ENCODE data around the gene PRKAR2B. TPM values are rescaled to one million over a fixed set of nuclear protein-coding genes. Genes with fewer than 3 reads are reported as not detected.
A peak's percentile ranks its signal among the peaks of the same experiment; 100 is the strongest.
"Not testable (repeated sequence)": the region's sequence is repeated elsewhere in the genome, so short reads cannot be mapped to it uniquely, and the experiment has no call there.

Gene PRKAR2B
- total RNA-seq, 2 experiments from 2014 or later, result 1.1 to 1.3 TPM

DNA sequence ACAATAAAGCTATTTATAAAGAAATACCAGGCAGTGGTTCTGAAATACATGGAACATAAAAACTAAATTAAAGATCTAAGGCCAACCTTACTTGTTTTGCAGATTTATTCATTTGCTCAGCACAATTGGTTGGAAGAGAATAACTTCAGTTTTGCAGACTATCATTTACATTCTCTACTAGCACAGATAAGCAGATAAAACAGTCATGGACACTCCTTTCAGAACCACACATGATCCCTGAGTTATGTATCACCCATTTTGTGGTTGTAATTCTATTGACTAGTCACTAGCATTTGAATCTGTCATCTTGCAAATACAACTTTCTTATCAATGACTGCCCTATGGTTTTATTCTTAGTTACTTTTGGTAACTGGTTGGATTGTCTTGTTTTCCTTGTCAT, 45.1 kb downstream of the PRKAR2B start:
- H3K27ac Mint-ChIP-seq, result no peak overlapping the region
- DNase-seq (no peak), ATAC-seq (no peak)
- no peaks in the 10 kb centered on the region for H3K4me1 Mint-ChIP-seq
- CTCF ChIA-PET, result no interaction called here
- H3K9me3 Mint-ChIP-seq (ENCODE audit: low read depth), result no peaks in the 10 kb centered on the region
- peaks cover 3% of the 10 kb centered on the region for H3K27me3 Mint-ChIP-seq
- no peak overlapping the region for H3K4me3 Mint-ChIP-seq
- no peaks in the 10 kb centered on the region for H3K36me3 Mint-ChIP-seq

GRCh38 chr7:107090457-107090856, 46.0 kb downstream of the PRKAR2B start:
- Mint-ChIP-seq H3K36me3 (no peaks in the 10 kb centered on the region), H3K27ac (no peak overlapping the region), H3K9me3 (ENCODE audit: low read depth) (no peaks in the 10 kb centered on the region), H3K4me3 (no peak overlapping the region), H3K27me3 (peaks cover 3% of the 10 kb centered on the region), H3K4me1 (no peaks in the 10 kb centered on the region)
- DNase-seq (no peak), ATAC-seq (no peak)
- CTCF ChIA-PET, result interaction anchor here (0.7 kb wide), 1 partner anchor 36 kb away, joined by 4 read pairs; no protein-coding TSS in a partner anchor

DNA sequence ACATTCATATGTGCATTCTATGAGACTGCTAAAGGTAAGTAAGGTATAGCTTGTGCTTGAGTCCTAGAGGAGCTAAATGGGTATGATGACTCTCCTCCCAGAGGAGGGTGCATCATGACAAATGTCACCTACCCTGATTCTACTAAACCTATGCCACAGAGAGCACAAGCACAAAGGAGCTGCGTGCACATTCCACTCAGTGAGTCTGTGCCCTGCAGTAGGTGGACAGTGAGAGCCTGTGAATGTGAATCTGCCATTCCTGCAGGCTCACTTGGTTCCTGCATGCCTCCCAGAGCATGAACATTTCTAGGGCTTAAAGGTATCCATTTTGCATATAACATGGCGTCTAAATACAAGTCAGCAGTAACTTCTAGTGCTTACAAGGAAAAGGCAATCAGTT, 46.8 kb downstream of the PRKAR2B start:
- Mint-ChIP-seq H3K9me3 (ENCODE audit: low read depth) (no peaks in the 10 kb centered on the region), H3K4me1 (no peaks in the 10 kb centered on the region), H3K36me3 (no peaks in the 10 kb centered on the region), H3K4me3 (no peak overlapping the region), H3K27me3 (peaks cover 7% of the 10 kb centered on the region), H3K27ac (no peak overlapping the region)
- CTCF ChIA-PET, result no interaction called here
- ATAC-seq, result no peak
- DNase-seq, result no peak

DNA sequence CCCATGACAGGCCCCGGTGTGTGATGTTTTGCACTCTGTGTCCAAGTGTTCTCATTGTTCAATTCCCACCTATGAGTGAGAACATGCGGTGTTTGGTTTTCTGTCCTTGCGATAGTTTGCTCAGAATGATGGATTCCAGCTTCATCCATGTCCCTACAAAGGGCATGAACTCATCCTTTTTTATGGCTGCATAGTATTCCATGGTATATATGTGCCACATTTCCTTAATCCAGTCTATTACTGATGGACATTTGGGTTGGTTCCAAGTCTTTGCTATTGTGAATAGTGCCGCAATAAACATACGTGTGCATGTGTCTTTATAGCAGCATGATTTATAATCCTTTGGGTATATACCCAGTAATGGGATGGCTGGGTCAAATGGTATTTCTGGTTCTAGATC, 49.2 kb downstream of the PRKAR2B start:
- H3K27me3 Mint-ChIP-seq, result peaks cover 20% of the 10 kb centered on the region

GRCh38 chr7:107099154-107099553, 54.6 kb downstream of the PRKAR2B start:
- not testable (repeated sequence) for H3K36me3 Mint-ChIP-seq

More for the DNA sequence above, 49.2 kb downstream of the PRKAR2B start:
- H3K9me3 Mint-ChIP-seq (ENCODE audit: low read depth); ATAC-seq; DNase-seq; H3K4me1 Mint-ChIP-seq; CTCF ChIA-PET; H3K36me3 Mint-ChIP-seq; H3K27ac Mint-ChIP-seq; H3K4me3 Mint-ChIP-seq: not testable (repeated sequence)

GRCh38 chr7:107100824-107101223, 56.3 kb downstream of the PRKAR2B start:
- no peak overlapping the region for H3K4me3 Mint-ChIP-seq
- peaks cover 4% of the 10 kb centered on the region for H3K9me3 Mint-ChIP-seq (ENCODE audit: low read depth)
- H3K4me1 Mint-ChIP-seq, result peaks cover 6% of the 10 kb centered on the region
- no peak overlapping the region for H3K27ac Mint-ChIP-seq
- ATAC-seq, result no peak
- no peaks in the 10 kb centered on the region for H3K36me3 Mint-ChIP-seq
- peaks cover 17% of the 10 kb centered on the region for H3K27me3 Mint-ChIP-seq
- no peak for DNase-seq
- CTCF ChIA-PET, result no interaction called here

More at GRCh38 chr7:107099154-107099553, 54.6 kb downstream of the PRKAR2B start:
- H3K27me3 Mint-ChIP-seq, result peaks cover 17% of the 10 kb centered on the region
- H3K4me3 Mint-ChIP-seq; CTCF ChIA-PET; DNase-seq; H3K9me3 Mint-ChIP-seq (ENCODE audit: low read depth); H3K27ac Mint-ChIP-seq; H3K4me1 Mint-ChIP-seq; ATAC-seq: not testable (repeated sequence)

DNA sequence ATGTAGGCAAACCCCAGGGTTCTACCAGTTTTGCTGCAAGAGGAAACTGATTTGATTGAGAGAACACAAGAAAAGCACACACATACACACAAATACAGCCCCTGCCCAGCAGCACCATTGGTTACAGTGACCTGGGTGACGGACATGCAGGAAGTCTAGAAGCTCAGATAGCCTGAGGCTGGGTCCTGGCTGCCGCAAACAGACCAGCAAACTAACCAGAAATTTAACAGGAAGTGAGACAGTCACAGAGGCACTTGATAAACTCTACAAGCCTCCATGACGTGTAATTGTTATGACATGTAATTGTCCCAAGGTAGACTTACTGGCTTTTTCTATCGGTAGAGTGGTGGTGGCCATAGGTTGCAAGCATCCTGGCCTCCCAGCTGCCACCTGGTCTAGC, 58.9 kb downstream of the PRKAR2B start:
- DNase-seq, result peak; percentile 59
- H3K4me3 Mint-ChIP-seq, result no peak overlapping the region

GRCh38 chr7:107104801-107105200, 60.3 kb downstream of the PRKAR2B start:
- peaks cover 6% of the 10 kb centered on the region for H3K4me1 Mint-ChIP-seq
- ATAC-seq (no peak), DNase-seq (no peak)
- H3K9me3 Mint-ChIP-seq (ENCODE audit: low read depth), result peaks cover 2% of the 10 kb centered on the region
- no peak overlapping the region for H3K27ac Mint-ChIP-seq
- H3K4me3 Mint-ChIP-seq, result no peak overlapping the region
- no peaks in the 10 kb centered on the region for H3K36me3 Mint-ChIP-seq
- H3K27me3 Mint-ChIP-seq, result peaks cover 3% of the 10 kb centered on the region
- CTCF ChIA-PET, result interaction anchor here (0.6 kb wide), 1 partner anchor 22 kb away, joined by 3 read pairs; no protein-coding TSS in a partner anchor

More for the DNA sequence above, 58.9 kb downstream of the PRKAR2B start:
- H3K9me3 Mint-ChIP-seq (ENCODE audit: low read depth), result peaks cover 4% of the 10 kb centered on the region
- H3K27me3 Mint-ChIP-seq, result peaks cover 3% of the 10 kb centered on the region
- ATAC-seq, result peak; percentile 76
- peak overlapping the region; percentile 83 for H3K27ac Mint-ChIP-seq
- H3K4me1 Mint-ChIP-seq, result peaks cover 6% of the 10 kb centered on the region
- H3K36me3 Mint-ChIP-seq, result no peaks in the 10 kb centered on the region
- CTCF ChIA-PET, result interaction anchor here (0.8 kb wide), 1 partner anchor 342 kb away, joined by 3 read pairs; no protein-coding TSS in a partner anchor

DNA sequence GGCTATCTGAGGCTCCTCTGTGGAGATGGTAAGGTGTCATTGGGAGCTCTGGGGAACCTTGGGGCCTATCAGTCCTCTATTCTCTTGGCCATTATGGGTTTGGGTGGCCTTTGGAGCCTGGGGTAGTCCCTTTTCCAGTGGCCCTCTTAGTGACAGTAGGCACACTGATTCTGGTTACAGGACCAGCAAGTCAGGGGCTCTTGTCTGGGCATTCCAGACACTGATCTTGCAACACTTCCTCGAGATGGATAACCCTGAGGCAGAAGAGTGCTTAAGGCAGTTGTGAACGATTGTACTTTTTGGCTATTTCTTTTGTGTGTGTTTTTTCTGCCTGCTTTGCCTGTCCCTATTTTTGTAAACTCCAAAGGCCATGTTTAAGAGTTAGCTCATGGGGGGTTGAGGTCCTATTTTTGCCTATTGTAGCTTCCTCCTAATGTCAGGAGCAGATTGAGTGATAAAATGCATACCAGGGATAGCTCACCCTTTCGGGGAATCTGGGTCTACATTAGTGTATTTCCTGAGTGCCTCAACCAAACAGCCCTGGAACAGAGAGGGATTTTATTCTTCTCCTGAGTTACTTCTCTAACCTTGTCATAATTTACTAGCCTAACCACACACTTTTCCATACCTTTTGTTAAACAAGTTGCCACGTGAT, 61.2 kb downstream of the PRKAR2B start:
- peaks cover 6% of the 10 kb centered on the region for H3K4me1 Mint-ChIP-seq
- H3K9me3 Mint-ChIP-seq (ENCODE audit: low read depth), result no peaks in the 10 kb centered on the region
- peaks cover 3% of the 10 kb centered on the region for H3K27me3 Mint-ChIP-seq
- no peak overlapping the region for H3K27ac Mint-ChIP-seq
- CTCF ChIA-PET, result interaction anchor here (0.6 kb wide), 1 partner anchor 61 kb away, joined by 3 read pairs; no protein-coding TSS in a partner anchor
- DNase-seq (no peak), ATAC-seq (no peak)
- H3K36me3 Mint-ChIP-seq, result no peaks in the 10 kb centered on the region
- H3K4me3 Mint-ChIP-seq, result no peak overlapping the region

DNA sequence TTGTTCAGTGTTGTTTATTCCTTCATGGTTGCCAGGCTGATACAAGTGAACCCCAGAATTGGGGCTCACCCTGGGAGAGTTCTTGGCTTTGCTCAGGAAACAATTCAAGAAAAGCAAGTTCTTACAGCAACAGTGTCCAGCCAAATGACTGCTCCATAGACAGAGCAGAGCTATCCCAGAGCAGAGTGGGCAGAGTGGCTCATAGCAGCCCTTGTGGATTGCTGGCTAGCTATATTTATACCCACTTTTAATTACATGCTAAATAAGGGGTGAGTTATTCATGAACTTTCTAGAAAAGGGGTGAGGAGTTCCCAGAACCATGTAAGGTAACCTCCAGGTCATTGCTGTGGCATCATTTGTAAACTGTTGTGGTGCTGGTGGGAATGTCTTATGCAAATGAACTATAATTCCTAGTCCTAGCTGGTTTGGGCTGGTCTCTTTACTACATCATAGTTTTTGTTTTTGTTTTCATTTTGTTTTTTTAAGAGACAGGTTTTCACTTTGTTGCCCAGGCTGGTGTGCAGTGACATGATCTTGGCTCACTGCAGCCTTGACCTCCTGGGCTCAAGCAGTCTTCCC, 64.4 kb downstream of the PRKAR2B start:
- H3K27ac Mint-ChIP-seq, result no peak overlapping the region
- no peaks in the 10 kb centered on the region for H3K9me3 Mint-ChIP-seq (ENCODE audit: low read depth)
- H3K27me3 Mint-ChIP-seq, result peaks cover 3% of the 10 kb centered on the region
- no peak overlapping the region for H3K4me3 Mint-ChIP-seq
- no peaks in the 10 kb centered on the region for H3K36me3 Mint-ChIP-seq
- no peaks in the 10 kb centered on the region for H3K4me1 Mint-ChIP-seq
- no peak for ATAC-seq
- no peak for DNase-seq
- CTCF ChIA-PET, result no interaction called here

- Mint-ChIP-seq H3K27me3 (peaks cover 3% of the 10 kb centered on the region), H3K9me3 (ENCODE audit: low read depth) (no peaks in the 10 kb centered on the region), H3K27ac (no peak overlapping the region), H3K4me1 (no peaks in the 10 kb centered on the region), H3K4me3 (no peak overlapping the region), H3K36me3 (no peaks in the 10 kb centered on the region)
- DNase-seq (no peak), ATAC-seq (no peak)
- CTCF ChIA-PET, result no interaction called here
These were observed 65.5 kb downstream of the PRKAR2B start for GRCh38 chr7:107109955-107110354.

GRCh38 chr7:107111196-107111595, 66.7 kb downstream of the PRKAR2B start:
- Mint-ChIP-seq H3K4me1 (no peaks in the 10 kb centered on the region), H3K36me3 (no peaks in the 10 kb centered on the region), H3K27me3 (peaks cover 8% of the 10 kb centered on the region), H3K4me3 (no peak overlapping the region), H3K27ac (no peak overlapping the region), H3K9me3 (ENCODE audit: low read depth) (no peaks in the 10 kb centered on the region)
- DNase-seq (no peak), ATAC-seq (no peak)
- CTCF ChIA-PET, result no interaction called here

DNA sequence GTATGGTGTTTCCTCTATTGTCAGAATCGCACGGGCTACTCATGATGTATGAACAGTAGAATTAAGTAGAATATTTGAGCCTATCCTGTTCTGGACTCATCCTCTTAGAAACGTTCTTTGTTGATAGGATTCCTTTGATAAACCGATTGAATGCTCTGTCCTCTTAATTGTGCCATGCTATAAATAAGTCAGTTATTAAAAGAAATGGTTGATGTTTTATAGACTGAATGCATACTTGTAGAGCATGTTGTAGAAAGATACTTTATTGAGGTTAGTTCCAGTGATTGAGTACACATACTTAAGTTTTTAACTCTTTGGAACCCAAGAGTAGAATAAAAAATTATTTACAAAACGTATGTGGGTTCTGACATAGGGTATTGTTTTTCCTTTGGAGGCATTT, 69.4 kb downstream of the PRKAR2B start:
- Mint-ChIP-seq H3K27ac (no peak overlapping the region), H3K36me3 (no peaks in the 10 kb centered on the region), H3K4me3 (no peak overlapping the region), H3K9me3 (ENCODE audit: low read depth) (no peaks in the 10 kb centered on the region), H3K4me1 (peaks cover 4% of the 10 kb centered on the region), H3K27me3 (peaks cover 5% of the 10 kb centered on the region)
- no peak for ATAC-seq
- no peak for DNase-seq
- CTCF ChIA-PET, result no interaction called here

GRCh38 chr7:107115114-107115513, 70.6 kb downstream of the PRKAR2B start:
- DNase-seq (no peak), ATAC-seq (no peak)
- Mint-ChIP-seq H3K27ac (no peak overlapping the region), H3K27me3 (peaks cover 5% of the 10 kb centered on the region), H3K36me3 (no peaks in the 10 kb centered on the region), H3K4me3 (no peak overlapping the region), H3K4me1 (peaks cover 4% of the 10 kb centered on the region), H3K9me3 (ENCODE audit: low read depth) (no peaks in the 10 kb centered on the region)
- CTCF ChIA-PET, result interaction anchor here (1.9 kb wide), 1 partner anchor 12 kb away, joined by 4 read pairs; no protein-coding TSS in a partner anchor

All from activated CD8-positive, alpha-beta memory T cell treated with anti-CD3 and anti-CD28 coated beads, Interleukin-2, amount 10 ng/mL, durations not matched to agents 7 days and 5 days (primary cell).